K562 (cell line): ENCODE measurements around the gene PTGIR. TPM values are rescaled to one million over a fixed set of nuclear protein-coding genes. Genes with fewer than 3 reads are reported as not detected.
"Not testable (repeated sequence)": the region's sequence is repeated elsewhere in the genome, so short reads cannot be mapped to it uniquely, and the experiment has no call there.

Experiments used
- GATA2 ChIP-seq: sonication (generic); formaldehyde crosslinking; IDR thresholded peaks from 2 replicates; pipeline ENCODE4 v1.4.0; 2020; ENCODE audit warnings: mild to moderate bottlenecking, missing genetic modification reagents
- LCOR ChIP-seq: sonication (generic); formaldehyde crosslinking; IDR thresholded peaks from 2 replicates; pipeline ENCODE4 v1.8.0; 2022; ENCODE audit warnings: mild to moderate bottlenecking, missing genetic modification reagents
- MECOM ChIP-seq: fragments of 250-450 bp; sonication (Bioruptor Pico); IDR thresholded peaks from 2 replicates; pipeline ENCODE4 v1.8.0; 2022; ENCODE audit warnings: inconsistent platforms
- MEIS2 ChIP-seq: fragments of 450-650 bp; IDR thresholded peaks from 2 replicates; pipeline ENCODE4 v1.6.1; 2014; ENCODE audit warnings: mild to moderate bottlenecking; ENCODE audit not compliant: partially characterized antibody
- NR2C1 ChIP-seq, 2 experiments: fragments of 450-650 bp; IDR thresholded peaks; 2 replicates each; pipeline ENCODE4 v1.6.1; 2017; ENCODE audit warnings: mild to moderate bottlenecking in 2 of 2, antibody characterized with exemption in 1 of 2, inconsistent platforms in 1 of 2, missing compliant biosample characterization in 1 of 2, missing genetic modification characterization in 1 of 2
- NR2C2 ChIP-seq, 2 experiments: fragments of 200-800 bp in 1 of 2; sonication (Bioruptor generic) in 1 of 2; sonication (generic) in 1 of 2; formaldehyde crosslinking in 1 of 2; IDR thresholded peaks; 2 replicates each; pipeline versions ENCODE4 v1.6.1 to v1.8.0; 2016 to 2022; ENCODE audit warnings: mild to moderate bottlenecking in 1 of 2, missing compliant biosample characterization in 1 of 2, missing genetic modification characterization in 1 of 2, missing genetic modification reagents in 1 of 2
- SPI1 ChIP-seq: IDR thresholded peaks from 2 replicates; pipeline ENCODE4 v1.6.1; 2011; ENCODE audit warnings: low read depth, low read length, control low read depth, borderline replicate concordance
- ZBTB2 ChIP-seq: fragments of 450-650 bp; IDR thresholded peaks from 2 replicates; pipeline ENCODE4 v1.6.1; 2016; ENCODE audit warnings: antibody characterized with exemption
- polyA plus RNA-seq, 8 experiments: library from polyadenylated mRNA; depleted of rRNA in 4 of 8; stranded (reverse) in 5 of 8; unstranded in 3 of 8; fragments of >200 nt; fragmentation: Nextera tagmentation in 2 of 8; fragmentation: Illumina TruSeq in 1 of 8; extraction: Ambion mirVana in 2 of 8; extraction: Trizol in 1 of 8; gene quantifications; 2 replicates each; pipeline versions ENCODE4 v1.2.1 to v1.2.3, GENCODE V29; 2011 to 2014; ENCODE audit warnings: inconsistent platforms in 1 of 8, missing spikeins in 1 of 8
- total RNA-seq, 7 experiments: library from RNA; depleted of rRNA in 6 of 7; stranded (reverse); fragments of >200 nt in 6 of 7; fragmentation: Illumina TruSeq in 2 of 7; extraction: Trizol in 2 of 7; gene quantifications; 2 replicates each; pipeline versions ENCODE4 v1.2.1 to v1.2.3, GENCODE V29; 2011 to 2021; ENCODE audit warnings: low replicate concordance in 1 of 7
- TF ChIP-seq, protein P1 (sequence below): sonication (generic); formaldehyde crosslinking; IDR thresholded peaks from 2 replicates; pipeline ENCODE4 v1.5.0; 2020; ENCODE audit warnings: missing genetic modification reagents

PTGIR gene
- total and polyA plus RNA-seq, 9 of the 15 experiments (the other 6 are each of a cell fraction or from before 2014, with no cell fraction given), result 0.11 to 3.4 (median 1.1) TPM; not detected in 1

- TF ChIP-seq, protein P1, sequence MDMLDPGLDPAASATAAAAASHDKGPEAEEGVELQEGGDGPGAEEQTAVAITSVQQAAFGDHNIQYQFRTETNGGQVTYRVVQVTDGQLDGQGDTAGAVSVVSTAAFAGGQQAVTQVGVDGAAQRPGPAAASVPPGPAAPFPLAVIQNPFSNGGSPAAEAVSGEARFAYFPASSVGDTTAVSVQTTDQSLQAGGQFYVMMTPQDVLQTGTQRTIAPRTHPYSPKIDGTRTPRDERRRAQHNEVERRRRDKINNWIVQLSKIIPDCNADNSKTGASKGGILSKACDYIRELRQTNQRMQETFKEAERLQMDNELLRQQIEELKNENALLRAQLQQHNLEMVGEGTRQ (CRISPR knock-in tag), result peak; percentile 74
- TF ChIP-seq GATA2 (CRISPR knock-in tag) (peak; percentile 38; the same call in 1 of the 2 replicates), MEIS2 (peak; percentile 31), ZBTB2 (peak; percentile 25; the same call in 1 of the 2 replicates), NR2C2 (tag; IDR thresholded peaks at IDR 0.05) (0 out of 2 replicates have a peak, but pooled peaks have one; percentile 13), NR2C1 (IDR thresholded peaks at IDR 0.05) (0 out of 2 replicates have a peak, but pooled peaks have one; percentile 30), NR2C1 (tag; IDR thresholded peaks at IDR 0.05) (peak; percentile 59), SPI1 (peak; percentile 68), MECOM (0 out of 2 replicates have a peak, but pooled peaks have one; percentile 46), LCOR (CRISPR knock-in tag) (peak; percentile 90; the same call in 1 of the 2 replicates)
- TF ChIP-seq NR2C2 (CRISPR knock-in tag; IDR thresholded peaks at IDR 0.05), result not testable (repeated sequence)
Measured at GRCh38 chr19:46628970-46629369, 4.1 kb upstream of the PTGIR start (continued).
